ENCODE measurements around the gene CTSK. TPM values are rescaled to one million over a fixed set of nuclear protein-coding genes. Genes with fewer than 3 reads are reported as not detected.
A peak's percentile ranks its signal among the peaks of the same experiment; 100 is the strongest.

Gene CTSK
- total RNA-seq, 1 experiment from 2014 or later, result 4.7 TPM

GRCh38 chr1:150832597-150832996 lies 24.5 kb upstream of the CTSK start:
- no peak for DNase-seq
- Histone ChIP-seq H3K9me3 (ENCODE audit: insufficient read depth, low read depth) (no peaks in the 10 kb centered on the region), H3K9me2 (ENCODE audit: insufficient read depth) (no peaks in the 10 kb centered on the region), H3F3A (ENCODE audit: insufficient read depth, low read depth) (no peaks in the 10 kb centered on the region), H3K4me1 (replicated peaks; ENCODE audit: insufficient read depth) (no peaks in the 10 kb centered on the region), H2AFZ (no peak overlapping the region), H3K27me3 (ENCODE audit: insufficient read depth, low read depth) (no peaks in the 10 kb centered on the region), H3K79me2 (ENCODE audit: low read depth) (no peaks in the 10 kb centered on the region), H3K27ac (no peak overlapping the region), H4K20me1 (ENCODE audit: insufficient read depth) (no peaks in the 10 kb centered on the region), H3K4me3 (no peak overlapping the region), H3K4me2 (no peak overlapping the region), H3K36me3 (ENCODE audit: low read depth) (peaks cover 44% of the 10 kb centered on the region; the same call in 1 of the 2 replicates)
- BruUV-seq (replicated peaks), result no TSS peak
- no peak for TF ChIP-seq CTCF (conservative IDR thresholded peaks at IDR 0.05)
- no peak for TF ChIP-seq EZH2 (IDR thresholded peaks at IDR 0.05; ENCODE audit: low read depth)
- ChIA-PET POLR2A (ENCODE audit: unreplicated experiment) (no interaction called here), CTCF (no interaction called here)
- intact Hi-C loops (cut with micrococcal nuclease; ENCODE audit: unreplicated experiment), result no loop called here

- Histone ChIP-seq H3K4me1 (replicated peaks; ENCODE audit: insufficient read depth) (no peaks in the 10 kb centered on the region), H3K79me2 (ENCODE audit: low read depth) (no peaks in the 10 kb centered on the region), H3K4me3 (no peak overlapping the region), H3K27me3 (ENCODE audit: insufficient read depth, low read depth) (no peaks in the 10 kb centered on the region), H3K36me3 (ENCODE audit: low read depth) (peaks cover 38% of the 10 kb centered on the region; the same call in 1 of the 2 replicates), H2AFZ (no peak overlapping the region), H3K27ac (no peak overlapping the region), H3K4me2 (no peak overlapping the region), H4K20me1 (ENCODE audit: insufficient read depth) (no peaks in the 10 kb centered on the region), H3K9me3 (ENCODE audit: insufficient read depth, low read depth) (no peaks in the 10 kb centered on the region), H3F3A (ENCODE audit: insufficient read depth, low read depth) (no peaks in the 10 kb centered on the region), H3K9me2 (ENCODE audit: insufficient read depth) (no peaks in the 10 kb centered on the region)
- no TSS peak for BruUV-seq (replicated peaks)
- no peak for DNase-seq
- POLR2A ChIA-PET (ENCODE audit: unreplicated experiment), result no interaction called here
- intact Hi-C loops (cut with micrococcal nuclease; ENCODE audit: unreplicated experiment), result no loop called here
- CTCF ChIA-PET, result no interaction called here
- TF ChIP-seq EZH2 (IDR thresholded peaks at IDR 0.05; ENCODE audit: low read depth) (no peak), CTCF (conservative IDR thresholded peaks at IDR 0.05) (peak; percentile 46; the same call in 1 of the 2 replicates)
These were observed 21.7 kb upstream of the CTSK start for GRCh38 chr1:150829751-150830150.

- H3K27ac ChIP-seq, result no peak overlapping the region
- BruUV-seq (replicated peaks), result no TSS peak
- no peak overlapping the region for H3K4me3 ChIP-seq
- intact Hi-C loops (cut with micrococcal nuclease; ENCODE audit: unreplicated experiment), result no loop called here
- no peak overlapping the region for H3K4me2 ChIP-seq
- H3K4me1 ChIP-seq (replicated peaks; ENCODE audit: insufficient read depth), result peaks cover 7% of the 10 kb centered on the region
- H3K9me2 ChIP-seq (ENCODE audit: insufficient read depth), result no peaks in the 10 kb centered on the region
- no peaks in the 10 kb centered on the region for H3K27me3 ChIP-seq (ENCODE audit: insufficient read depth, low read depth)
- CTCF ChIA-PET, result no interaction called here
- H3K36me3 ChIP-seq (ENCODE audit: low read depth), result 0 out of 2 replicates have a peak, but pooled peaks cover 19% of the 10 kb centered on the region
- H4K20me1 ChIP-seq (ENCODE audit: insufficient read depth), result peaks cover 2% of the 10 kb centered on the region
- POLR2A ChIA-PET (ENCODE audit: unreplicated experiment), result no interaction called here
- H3K79me2 ChIP-seq (ENCODE audit: low read depth), result no peaks in the 10 kb centered on the region
- no peaks in the 10 kb centered on the region for H3K9me3 ChIP-seq (ENCODE audit: insufficient read depth, low read depth)
- no peak for DNase-seq
- H3F3A ChIP-seq (ENCODE audit: insufficient read depth, low read depth), result peaks cover 15% of the 10 kb centered on the region
- no peak overlapping the region for H2AFZ ChIP-seq
- no peak for TF ChIP-seq EZH2 (IDR thresholded peaks at IDR 0.05; ENCODE audit: low read depth)
- no peak for TF ChIP-seq CTCF (conservative IDR thresholded peaks at IDR 0.05)
These were observed 18.2 kb upstream of the CTSK start for GRCh38 chr1:150826299-150826698.
